Stimulated activated CD4-positive, alpha-beta T cell treated with anti-CD3 and anti-CD28 coated beads, Interleukin-4, amount 100 ng/mL, for 48 hours (primary cell): ENCODE results near the gene ARNT2.

ENCODE experiments used
- DNase-seq, 2 donors: peaks; one replicate each; pipeline ENCODE4 v3.0.0-alpha.2; 2020; ENCODE audit warnings: low read depth in 2 of 2

ARNT2 gene

DNA sequence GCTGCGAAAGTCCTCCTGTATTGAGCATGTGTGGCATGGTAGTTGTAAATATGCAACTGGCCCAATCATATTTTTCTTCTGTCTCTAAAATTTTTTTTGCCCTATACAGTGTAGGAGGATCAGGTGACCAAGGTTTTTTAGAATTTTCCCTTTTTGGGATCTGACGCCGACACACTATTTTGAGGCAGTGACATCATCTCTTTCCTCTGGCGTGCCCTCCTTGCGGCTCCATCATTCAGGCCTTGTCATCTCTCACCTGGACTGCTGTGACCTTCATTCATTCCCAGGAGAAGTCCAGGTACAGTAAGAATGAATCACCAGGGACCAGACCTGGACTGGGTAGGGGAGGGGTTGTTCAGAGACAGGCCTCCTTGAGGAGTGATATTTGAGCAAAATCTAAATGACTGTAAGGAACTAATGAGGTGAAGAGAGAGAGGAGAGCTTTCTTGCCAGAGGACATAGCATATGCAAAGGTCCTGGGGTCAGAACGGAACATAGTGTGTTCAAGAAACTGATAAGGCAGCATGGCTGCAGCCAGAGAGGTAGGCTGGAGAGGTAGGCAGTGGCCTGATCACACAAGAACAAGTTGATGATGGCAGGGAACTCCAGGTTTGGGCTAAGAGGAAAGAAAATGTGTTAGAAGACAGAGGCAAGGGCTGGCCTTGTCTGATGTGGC, 38.7 kb downstream of the ARNT2 start:
- no peak for DNase-seq

DNA sequence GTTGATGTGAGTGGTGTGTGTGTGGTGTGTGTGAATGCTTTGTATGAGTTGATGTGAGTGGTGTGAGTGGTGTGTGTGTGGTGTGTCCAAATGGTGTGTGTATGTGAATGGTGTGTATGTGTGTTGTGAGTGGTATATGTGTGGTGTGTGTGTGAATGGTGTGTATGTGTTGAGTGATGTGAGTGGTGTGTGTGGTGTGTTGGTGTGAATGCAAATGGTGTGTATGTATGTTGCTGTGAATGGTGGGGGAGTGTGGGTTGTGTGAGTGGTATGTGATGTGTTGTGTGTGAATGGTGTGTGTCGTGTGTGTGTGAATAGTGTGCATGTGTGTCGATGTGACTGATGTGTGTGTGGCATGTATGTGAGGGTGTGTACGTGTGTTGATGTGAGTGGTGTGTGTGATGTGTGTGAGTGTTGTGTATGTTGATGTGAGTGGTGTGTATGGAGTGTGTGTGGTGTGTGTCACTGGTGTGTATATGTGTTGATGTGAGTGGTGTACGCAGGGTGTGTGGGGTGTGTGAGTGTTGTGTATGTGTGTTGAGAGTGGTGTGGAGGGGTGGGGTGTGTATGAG, 40.6 kb downstream of the ARNT2 start:
- DNase-seq = no peak

DNA sequence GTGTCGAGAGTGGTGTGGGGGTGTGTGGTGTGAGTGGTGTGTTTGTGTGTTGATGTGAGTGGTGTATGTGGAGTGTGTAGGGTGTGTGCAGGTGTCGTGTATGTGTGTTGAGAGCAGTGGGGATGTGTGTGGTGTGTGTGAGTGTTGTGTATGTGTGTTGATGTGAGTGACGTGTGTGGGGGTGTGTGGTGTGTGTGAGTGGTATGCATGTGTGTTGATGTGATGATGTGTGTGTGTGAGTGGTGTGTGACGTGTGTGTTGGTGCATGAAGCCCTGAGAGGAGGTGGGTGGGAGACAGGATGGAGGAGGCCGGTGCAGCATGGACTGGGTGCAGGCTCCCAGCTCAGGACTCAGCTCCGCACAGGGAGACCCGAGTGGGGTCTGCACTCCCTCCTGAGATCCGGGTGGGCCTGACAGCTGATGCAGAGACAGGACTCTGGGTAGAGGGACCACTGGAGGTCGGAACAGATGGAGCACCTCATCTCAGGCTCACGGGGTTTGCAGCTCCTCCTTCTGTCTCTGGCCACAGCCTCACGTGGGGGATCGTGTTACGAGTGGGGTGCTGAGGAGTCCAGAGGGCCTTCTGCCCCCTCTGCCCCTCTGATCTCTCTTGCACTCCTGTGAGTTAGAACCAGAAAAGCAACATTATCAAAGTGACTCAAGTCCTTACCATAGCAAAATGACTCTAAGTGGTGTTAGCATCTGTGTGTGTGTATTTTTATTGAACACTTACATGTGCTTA, 41.3 kb downstream of the ARNT2 start:
- DNase-seq = no peak

DNA sequence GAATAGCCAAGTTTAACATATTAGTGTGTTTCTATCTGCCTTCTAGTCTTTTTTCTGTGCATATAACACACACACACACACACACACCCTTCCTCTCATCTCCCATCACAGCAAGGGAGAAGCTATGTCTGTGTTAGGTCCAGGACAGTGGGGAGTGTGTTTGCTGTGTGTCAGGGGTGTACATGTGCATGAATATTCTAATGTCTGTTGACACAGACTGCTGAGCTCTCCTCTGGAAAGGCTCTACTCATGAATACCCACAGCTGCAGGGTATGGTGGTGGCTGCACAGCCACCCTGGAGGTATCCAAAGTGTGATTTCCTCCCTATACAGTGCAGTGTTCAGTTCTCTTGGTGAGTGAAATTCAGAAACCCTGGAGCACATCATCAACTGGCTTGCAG, 42.9 kb downstream of the ARNT2 start:
- no peak for DNase-seq

DNA sequence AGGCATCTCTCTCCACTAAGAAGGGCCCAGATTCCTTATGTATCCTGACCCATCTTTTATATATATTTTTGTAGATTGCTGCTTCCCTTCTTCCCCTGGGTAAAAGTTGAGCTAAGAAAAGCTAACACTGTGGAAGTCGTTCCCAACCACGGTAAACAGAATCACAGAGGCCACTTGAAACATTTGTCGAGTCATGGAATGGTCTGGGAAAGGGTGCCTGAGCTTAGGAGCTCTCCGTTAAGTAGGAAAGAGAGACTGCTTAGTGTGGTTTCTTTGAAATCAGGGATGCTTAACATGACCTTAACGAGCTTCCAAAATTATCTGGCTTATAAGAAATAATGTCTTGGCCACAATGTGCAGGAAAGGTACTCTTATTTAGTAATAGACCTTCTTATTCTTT, 45.6 kb downstream of the ARNT2 start:
- no peak for DNase-seq

DNA sequence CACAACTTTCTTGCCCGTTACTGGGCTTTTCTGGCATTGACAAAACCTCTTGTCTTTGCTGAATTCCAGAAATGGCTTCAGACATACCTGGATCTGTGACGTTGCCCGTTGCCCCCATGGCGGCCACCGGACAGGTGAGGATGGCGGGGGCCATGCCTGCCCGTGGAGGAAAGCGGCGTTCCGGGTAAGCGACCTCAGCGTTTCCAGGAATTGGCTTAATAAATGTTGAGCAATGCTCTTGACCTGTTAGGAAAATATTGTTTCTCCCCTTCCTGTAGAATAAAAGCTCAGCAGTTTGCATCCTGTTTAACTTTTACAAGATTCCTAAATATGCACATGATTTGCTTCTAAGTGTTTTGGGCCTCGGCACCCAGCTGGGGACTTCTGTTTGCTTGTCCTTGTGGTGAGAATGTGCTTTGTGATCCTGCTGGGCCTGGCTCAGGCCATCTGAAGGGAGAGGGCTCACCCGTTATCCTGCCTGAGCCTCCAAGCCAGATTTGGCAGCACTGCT, 46.7 kb downstream of the ARNT2 start:
- DNase-seq = no peak

DNA sequence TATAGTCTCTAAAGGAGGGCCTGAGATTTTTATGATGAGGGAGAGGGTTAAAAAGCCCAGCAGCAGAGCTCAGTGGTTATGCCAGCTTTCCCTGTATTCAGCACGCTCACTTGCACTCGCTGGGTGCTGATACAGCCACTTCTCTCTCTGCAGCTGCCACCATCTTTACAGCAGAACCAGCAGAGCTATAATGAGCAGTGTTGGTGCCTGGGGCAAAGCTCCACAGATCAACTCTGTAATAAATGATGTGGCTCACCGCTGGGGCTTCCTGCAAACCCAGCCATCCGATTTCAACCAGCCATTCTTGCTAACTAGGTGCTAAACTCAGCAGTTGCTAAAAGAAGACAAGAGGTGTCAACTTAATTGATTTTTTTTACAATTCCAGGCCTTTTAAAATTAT, 48.0 kb downstream of the ARNT2 start:
- DNase-seq = no peak

DNA sequence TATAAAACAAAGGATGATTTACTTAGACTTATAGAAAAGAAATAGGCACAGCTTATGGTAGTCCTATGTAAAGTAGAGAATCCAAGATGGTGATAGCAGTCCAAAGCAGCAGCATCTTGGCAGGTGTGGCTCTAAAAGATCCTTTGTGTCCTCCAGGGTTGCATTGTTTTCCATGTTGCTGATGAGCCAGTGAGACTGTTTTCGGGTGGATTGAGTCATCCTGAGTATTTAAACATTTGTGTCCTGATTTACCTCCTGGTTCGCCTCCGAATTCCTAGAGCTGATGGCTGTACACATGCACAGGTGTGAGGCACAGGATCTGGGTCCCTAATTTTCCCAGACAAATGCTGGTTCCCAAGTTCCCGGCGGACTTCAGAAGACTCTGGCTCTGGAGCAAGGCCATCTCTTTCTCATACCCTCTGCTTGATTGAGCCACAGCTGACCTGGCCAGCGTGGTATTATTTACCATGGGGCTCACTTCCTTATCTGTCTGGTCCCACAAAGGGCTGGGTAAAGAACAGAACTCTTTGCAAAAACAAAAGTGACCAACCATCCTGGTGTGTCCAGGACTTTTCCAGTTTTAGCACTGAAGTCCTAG, 51.0 kb downstream of the ARNT2 start:
- no peak for DNase-seq

DNA sequence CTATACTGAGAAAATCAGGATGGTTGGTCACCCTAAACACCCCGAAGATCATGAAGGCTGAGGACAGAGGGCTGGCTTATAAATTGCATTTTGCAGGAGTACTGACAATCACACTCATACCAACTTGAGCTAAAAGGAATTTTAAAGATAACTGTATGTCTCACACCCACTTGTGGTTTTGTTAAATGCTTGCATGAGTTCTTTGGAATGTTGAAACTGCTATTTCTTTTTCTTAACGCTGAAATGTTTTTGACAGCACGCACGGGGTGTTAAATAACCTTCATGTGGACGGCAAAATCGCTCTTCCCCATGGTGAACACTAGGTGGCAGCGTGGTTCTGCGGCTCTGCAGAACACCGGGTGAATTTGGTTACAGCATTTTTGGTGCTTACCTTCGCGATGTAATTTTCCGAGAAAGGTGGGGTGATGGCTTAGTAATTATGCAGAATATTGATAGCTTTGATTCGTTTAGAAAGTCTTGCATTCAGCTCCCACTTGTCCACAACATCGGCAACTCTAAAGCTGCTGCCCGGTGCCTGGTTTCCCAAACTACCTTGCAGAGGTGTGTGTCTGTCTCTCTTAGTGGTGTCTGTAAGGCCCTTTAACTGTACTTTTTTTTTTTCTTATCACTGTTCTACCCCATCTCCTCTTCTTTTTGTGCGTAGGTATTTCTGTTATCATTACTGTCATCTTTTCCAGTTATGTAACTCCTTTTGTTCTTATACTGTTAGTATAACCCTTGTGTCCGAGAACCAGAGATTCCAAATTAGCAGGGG, 51.7 kb downstream of the ARNT2 start:
- peak; percentile 22 to 32 for DNase-seq

DNA sequence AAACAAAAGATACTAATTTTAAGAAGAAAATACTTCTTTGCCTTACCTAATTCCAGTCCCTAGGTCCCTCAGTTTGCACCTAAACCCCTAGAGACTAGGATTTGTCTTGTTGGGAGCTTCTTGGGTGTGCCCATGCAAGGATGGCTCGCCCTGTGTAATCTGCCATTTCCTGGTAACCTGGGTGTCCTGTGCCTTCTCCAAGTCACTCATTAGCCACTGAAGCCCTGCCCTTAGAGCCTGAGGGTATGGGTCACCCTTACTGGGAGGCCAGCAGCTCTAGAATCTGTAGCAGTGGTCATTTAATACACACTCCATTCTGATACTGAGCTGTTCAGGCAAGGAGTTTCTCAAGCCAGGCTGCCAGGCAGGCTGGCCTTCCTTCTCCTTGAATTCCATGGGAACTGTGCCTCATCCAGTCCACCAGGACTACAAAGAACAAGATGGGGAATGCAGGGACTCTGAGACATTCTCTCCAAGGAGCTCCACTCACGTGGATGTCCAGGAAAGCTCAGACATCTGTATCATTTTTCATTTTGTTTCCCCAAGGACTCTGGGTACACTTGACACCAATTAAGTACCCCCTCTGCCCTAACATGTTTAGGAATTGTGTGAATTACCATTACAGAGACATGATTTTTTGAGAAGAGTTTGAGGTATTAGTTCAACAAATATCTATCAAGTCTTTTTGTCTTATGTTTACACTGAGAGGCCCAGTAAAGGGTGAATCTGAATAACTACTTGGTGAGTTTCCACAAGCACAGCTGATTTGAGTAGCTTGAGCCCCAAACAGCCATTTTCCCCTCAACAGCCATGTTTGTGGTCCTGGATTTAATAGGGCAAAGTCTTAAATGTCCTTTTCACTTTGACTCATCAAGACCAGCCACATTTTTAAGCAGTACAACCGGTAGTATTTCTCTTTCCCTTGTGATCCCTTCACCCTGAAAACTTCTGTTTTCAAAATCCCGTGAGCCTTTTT, 52.6 kb downstream of the ARNT2 start:
- no peak for DNase-seq

DNA sequence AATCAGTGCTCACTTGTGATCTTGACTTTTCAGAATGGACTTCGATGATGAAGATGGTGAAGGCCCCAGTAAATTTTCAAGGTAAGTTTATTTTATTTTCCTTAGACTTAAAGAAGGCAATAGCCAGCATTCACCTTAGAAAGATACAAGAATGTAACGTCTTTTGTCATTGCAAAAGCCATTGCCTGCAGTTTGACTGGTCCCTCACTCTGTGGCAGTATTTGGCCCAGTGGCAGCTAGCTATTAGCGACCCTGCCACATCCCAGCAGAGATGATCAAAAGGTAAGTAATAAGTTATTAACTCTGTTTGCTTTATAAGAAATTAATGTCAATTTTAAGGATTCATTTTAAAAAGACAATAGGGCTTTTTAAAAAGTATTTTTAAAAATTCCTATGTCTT, 53.7 kb downstream of the ARNT2 start:
- no peak for DNase-seq

DNA sequence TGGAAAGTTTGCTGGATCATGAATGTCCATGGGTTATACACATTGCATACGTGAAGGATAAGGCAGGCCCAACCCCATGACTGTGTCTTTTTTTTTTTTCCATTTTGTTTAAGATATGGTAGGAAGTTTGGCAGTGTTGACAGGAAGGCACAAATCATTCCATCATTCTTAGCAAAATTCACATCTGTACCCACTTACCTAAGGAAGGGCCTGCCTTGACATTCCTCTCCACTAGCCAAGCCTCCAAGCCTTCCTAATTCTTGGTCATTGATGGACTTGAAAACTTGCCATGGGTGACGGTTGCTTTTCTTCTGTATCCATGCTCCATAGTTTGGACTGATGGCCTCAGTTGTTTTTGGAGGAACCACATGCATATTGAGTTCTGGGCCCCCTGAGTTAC, 54.4 kb downstream of the ARNT2 start:
- DNase-seq = no peak

DNA sequence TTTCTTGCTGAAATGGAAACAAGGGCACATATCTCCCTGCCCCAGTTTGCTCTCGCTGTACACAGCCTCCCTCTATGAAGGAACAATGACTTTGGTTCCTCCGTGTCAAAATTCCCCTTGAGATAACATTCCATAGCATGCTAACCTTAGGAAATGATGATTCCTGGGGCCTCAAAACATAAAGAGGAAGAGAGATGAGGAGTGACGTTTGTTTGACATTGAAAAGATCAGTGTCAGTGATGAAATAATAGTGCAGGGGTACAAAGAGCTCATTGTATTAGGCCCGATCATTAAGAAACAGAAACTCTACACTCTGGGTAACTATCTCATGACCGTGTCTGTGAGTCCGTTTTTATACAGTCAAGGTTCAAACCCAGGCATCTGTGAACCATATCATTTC, 55.2 kb downstream of the ARNT2 start:
- DNase-seq = no peak

DNA sequence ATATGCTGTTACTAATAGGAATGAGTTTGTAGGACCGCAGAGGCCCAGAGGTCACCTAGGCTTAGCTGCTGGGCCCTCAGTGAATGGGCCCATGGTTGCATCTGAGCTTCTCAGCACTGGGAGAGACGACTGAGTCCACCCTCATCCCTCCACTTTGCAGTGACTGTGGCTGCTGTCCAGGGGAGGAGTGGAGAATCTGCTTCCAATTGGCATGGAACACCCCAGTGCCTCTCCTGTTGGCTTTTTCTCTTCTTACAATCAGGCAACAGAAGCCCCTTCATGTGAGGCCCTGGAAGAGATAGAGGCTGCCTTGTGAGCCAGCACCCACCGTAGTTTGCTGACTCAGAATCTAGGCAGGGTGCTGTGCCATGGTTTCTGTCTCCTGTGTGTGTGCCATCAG, 55.6 kb downstream of the ARNT2 start:
- no peak for DNase-seq

DNA sequence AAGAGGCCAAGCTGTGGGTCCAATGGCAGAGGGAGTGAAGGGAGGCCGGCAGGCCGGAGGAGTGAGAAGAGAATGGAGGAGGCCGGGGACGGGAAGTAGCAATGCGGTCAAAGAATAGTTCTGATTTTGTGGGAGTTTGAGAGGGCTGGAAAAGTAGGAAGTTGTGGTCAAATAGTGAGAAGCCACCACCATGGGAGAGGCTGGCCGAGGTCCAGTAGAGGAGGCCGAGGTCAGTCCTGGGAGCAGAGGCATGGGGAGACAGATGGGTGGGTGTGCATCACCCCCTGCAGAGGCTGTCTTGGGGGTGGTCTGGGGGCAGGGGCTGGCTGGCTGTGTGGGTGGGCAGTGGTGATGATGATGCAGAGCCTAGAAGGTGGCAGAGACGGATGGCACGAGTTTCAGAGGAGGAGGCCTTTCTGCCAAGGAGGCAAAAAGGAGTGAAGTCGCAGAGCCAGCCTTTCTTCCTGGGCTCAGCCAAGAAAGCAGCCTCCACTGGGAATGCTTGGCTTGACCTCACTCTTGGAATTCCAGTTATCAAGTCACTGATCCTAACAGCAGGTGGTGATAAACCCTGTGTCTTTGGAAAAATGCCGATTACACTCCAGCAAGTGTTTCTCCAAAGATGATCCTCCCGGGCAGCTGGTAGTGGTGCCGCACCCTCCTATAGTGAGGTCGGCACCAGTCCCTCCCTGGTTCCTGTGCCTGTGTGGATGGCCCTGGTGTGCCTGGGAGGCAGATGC, 57.3 kb downstream of the ARNT2 start:
- no peak for DNase-seq

DNA sequence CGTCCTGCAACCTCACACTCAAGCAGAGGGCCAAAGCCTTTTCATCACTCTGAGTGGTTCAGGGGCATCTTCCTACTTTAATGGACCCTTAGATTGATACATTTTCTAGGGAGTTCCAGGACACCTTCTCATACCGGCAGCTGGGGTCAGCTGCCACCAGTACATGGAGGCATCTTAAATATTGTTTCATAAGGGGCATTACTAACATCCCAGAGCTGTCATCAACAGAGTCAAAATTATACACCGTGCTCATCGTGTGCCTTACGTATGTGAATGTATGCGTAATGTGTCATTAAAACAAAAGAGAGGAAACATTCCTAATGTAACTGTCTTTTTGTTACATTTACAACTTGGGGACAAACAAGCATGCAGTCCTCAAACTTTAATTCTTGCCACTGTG, 57.9 kb downstream of the ARNT2 start:
- DNase-seq = no peak

DNA sequence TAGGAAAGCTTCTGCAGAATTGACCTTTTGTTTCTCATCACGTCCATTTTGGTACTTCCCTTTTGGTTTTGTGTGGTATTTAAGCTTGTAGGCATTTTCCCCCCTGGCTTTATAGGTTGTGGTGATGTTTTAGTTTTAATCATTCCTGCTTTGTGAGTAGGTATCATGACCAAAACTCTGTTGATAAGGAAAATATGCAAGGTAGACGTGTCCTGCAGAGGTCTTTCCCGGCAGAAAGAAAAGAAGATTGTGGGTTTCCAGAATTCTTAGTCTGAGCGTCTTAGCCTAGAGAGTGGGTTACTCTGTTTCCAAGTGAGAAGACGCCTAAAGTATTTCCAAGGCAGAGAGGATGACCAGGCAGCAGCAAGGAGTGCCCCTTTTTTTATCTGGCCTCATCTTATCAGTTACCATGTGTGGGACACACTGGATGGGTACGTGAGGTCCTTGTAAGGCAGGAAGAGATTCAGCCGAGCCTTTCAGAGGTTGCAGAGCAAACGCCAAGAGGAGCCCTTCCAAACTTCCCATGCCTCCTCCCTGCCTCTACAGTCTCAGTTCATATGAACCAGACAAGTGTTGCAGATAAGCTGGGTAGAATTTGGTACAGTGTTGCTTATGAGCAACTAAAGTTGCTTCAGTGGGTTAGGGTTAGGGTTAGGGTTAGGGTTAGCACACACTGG, 58.8 kb downstream of the ARNT2 start:
- DNase-seq = no peak

DNA sequence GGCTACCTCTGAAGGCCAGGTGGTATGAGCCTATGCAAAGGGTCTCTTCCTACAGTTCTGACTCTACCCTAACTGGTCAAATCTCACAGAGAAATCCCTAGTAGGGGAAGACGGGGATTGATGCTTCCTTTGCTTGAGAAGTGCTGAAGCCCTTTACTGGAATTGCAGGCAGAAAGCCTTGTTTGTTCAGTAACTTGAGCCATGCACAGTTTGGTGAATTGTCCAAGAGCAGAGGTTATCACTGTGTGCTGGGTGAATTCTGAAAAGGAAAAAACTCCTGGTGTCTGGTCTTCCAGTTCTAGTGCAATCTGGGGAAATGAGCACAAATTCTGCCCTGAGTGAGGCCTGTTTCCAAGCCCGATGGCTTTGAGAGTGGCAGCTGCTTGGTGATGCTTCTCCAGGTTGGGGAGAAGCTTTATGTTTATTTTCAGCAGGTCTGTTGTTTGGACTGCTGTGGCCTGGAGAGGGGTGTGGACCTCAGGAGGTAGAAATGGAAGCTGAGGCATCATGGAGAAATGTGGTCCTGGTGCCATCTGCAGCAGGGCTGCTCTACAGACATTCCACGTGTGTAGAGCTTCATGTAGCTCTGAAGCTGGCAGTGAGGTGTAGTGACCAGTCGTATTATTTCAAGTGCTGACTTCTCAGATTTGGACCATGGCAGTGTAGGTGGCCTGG, 60.9 kb downstream of the ARNT2 start:
- no peak for DNase-seq

DNA sequence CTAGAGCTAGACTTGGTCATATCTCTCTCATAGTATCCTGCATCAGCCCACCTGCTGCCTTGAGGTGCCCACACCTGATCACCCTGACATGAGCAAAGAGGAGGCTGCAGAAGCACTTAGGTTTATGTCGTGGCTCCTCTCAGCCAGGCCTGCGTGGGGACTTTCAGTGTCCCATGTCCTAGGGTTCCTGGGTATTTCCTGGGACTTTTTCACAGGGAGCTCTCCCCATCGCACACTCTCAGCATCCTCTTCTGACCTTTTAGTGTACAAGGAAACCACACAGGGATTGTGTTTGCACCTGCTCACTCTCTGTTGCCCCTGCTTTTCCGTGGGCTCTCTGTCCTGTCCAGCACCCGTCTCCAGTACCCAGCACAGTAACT, 61.4 kb downstream of the ARNT2 start:
- DNase-seq = no peak
